ENCODE results near the gene ABCC10.
"Not testable (repeated sequence)": the region's sequence is repeated elsewhere in the genome, so short reads cannot be mapped to it uniquely, and the experiment has no call there.

The ABCC10 gene

DNA sequence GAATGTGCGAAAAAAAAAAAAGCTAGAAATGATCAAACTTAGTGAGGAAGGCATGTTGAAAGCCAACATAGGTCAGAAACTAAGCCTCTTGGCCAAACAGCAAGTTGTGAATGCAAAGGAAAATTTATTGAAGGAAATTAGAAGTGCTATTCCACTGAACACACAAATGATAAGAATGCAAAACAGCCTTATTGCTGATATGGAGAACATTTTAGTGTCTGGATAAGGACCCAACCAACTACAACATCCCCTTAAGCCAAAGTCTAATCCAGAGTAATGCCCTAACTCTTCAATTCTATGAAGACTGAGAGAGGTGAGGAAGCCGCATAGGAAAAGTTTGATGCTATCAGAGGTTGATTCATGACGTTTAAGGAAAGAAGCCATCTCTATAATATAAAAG lies 5.5 kb upstream of the ABCC10 start:
- H3K27ac ChIP-seq = no peak overlapping the region
- TF ChIP-seq, protein P1, sequence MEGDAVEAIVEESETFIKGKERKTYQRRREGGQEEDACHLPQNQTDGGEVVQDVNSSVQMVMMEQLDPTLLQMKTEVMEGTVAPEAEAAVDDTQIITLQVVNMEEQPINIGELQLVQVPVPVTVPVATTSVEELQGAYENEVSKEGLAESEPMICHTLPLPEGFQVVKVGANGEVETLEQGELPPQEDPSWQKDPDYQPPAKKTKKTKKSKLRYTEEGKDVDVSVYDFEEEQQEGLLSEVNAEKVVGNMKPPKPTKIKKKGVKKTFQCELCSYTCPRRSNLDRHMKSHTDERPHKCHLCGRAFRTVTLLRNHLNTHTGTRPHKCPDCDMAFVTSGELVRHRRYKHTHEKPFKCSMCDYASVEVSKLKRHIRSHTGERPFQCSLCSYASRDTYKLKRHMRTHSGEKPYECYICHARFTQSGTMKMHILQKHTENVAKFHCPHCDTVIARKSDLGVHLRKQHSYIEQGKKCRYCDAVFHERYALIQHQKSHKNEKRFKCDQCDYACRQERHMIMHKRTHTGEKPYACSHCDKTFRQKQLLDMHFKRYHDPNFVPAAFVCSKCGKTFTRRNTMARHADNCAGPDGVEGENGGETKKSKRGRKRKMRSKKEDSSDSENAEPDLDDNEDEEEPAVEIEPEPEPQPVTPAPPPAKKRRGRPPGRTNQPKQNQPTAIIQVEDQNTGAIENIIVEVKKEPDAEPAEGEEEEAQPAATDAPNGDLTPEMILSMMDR (conservative IDR thresholded peaks at IDR 0.05; ENCODE audit: low read depth) = no peak
- no peak for DNase-seq (ENCODE audit: low spot score)
- ChIA-PET POLR2A (ENCODE audit: low non-redundant PET) (interaction anchor here (0.6 kb wide), 1 partner anchor 58 kb away, joined by 10 read pairs; no protein-coding TSS in a partner anchor), CTCF (interaction anchor here (0.6 kb wide), 1 partner anchor 26 kb away, joined by 3 read pairs; no protein-coding TSS in a partner anchor)

DNA sequence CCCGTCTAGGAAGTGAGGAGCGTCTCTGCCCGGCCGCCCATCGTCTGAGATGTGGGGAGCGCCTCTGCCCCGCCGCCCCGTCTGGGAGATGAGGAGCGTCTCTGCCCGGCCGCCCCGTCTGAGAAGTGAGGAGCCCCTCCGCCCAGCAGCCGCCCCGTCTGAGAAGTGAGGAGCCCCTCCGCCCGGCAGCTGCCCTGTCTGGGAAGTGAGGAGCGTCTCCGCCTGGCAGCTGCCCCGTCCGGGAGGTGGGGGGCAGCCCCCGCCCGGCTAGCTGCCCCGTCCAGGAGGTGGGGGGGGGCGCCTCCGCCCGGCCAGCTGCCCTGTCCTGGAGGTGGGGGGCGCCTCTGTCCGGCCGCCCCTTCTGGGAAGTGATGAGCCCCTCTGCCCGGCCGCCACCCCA lies 2.3 kb upstream of the ABCC10 start:
- H3K27ac ChIP-seq; DNase-seq (ENCODE audit: low spot score); POLR2A ChIA-PET (ENCODE audit: low non-redundant PET): not testable (repeated sequence)
- CTCF ChIA-PET = interaction anchor here (0.6 kb wide), 1 partner anchor 31 kb away, joined by 3 read pairs; no protein-coding TSS in a partner anchor

- TF ChIP-seq, protein P1 (conservative IDR thresholded peaks at IDR 0.05; ENCODE audit: low read depth) = no peak
- ChIA-PET CTCF (interaction anchor here (0.5 to 0.8 kb wide), 5 partner anchors 11 to 467 kb away, joined by 3 to 8 read pairs (median 5); no protein-coding TSS in a partner anchor), POLR2A (ENCODE audit: low non-redundant PET) (interaction anchor here (0.6 kb wide), 2 partner anchors 26 to 1704 kb away, joined by 3 to 4 read pairs; no protein-coding TSS in a partner anchor)
- no peak for DNase-seq (ENCODE audit: low spot score)
- peak overlapping the region; percentile 96 for H3K27ac ChIP-seq
Observed at GRCh38 chr6:43426928-43427405, 374 bp upstream of the ABCC10 start.

GRCh38 chr6:43428112-43428570 lies 800 bp downstream of the ABCC10 start:
- POLR2A ChIA-PET (ENCODE audit: low non-redundant PET) = no interaction called here
- peak overlapping the region; percentile 96 for H3K27ac ChIP-seq
- TF ChIP-seq, protein P1 (conservative IDR thresholded peaks at IDR 0.05; ENCODE audit: low read depth) = no peak
- no peak for DNase-seq (ENCODE audit: low spot score)
- CTCF ChIA-PET = interaction anchor here (0.8 kb wide), 1 partner anchor 68 kb away, joined by 4 read pairs; no protein-coding TSS in a partner anchor

GRCh38 chr6:43428874-43429273 lies 1.5 kb downstream of the ABCC10 start:
- TF ChIP-seq, protein P1 (conservative IDR thresholded peaks at IDR 0.05; ENCODE audit: low read depth) = no peak
- H3K27ac ChIP-seq = no peak overlapping the region
- no peak for DNase-seq (ENCODE audit: low spot score)
- CTCF ChIA-PET = interaction anchor here (0.8 kb wide), 1 partner anchor 68 kb away, joined by 4 read pairs; no protein-coding TSS in a partner anchor
- POLR2A ChIA-PET (ENCODE audit: low non-redundant PET) = no interaction called here

- ChIA-PET CTCF (interaction anchor here (0.7 to 0.9 kb wide), 2 partner anchors 11 to 50 kb away, joined by 3 read pairs; no protein-coding TSS in a partner anchor), POLR2A (ENCODE audit: low non-redundant PET) (interaction anchor here (0.5 kb wide), 1 partner anchor 124 kb away, joined by 5 read pairs; no protein-coding TSS in a partner anchor)
- TF ChIP-seq, protein P1 (conservative IDR thresholded peaks at IDR 0.05; ENCODE audit: low read depth) = no peak
- no peak overlapping the region for H3K27ac ChIP-seq
- DNase-seq (ENCODE audit: low spot score) = no peak
Observed at GRCh38 chr6:43432009-43432945, 4.9 kb downstream of the ABCC10 start.
